ENCODE measurements around the gene TMCO4.
"Not testable (repeated sequence)": the region's sequence is repeated elsewhere in the genome, so short reads cannot be mapped to it uniquely, and the experiment has no call there.

Gene TMCO4

GRCh38 chr1:19644681-19645410, 154.9 kb downstream of the TMCO4 start:
- DNase-seq (ENCODE audit: low spot score in 2 of 2) = no peak

GRCh38 chr1:19644395-19644680, 155.4 kb downstream of the TMCO4 start:
- no peak for DNase-seq (ENCODE audit: low spot score in 2 of 2)
- H3K36me3 Mint-ChIP-seq = peaks cover 3% of the 10 kb centered on the region
- H3K27me3 Mint-ChIP-seq = peaks cover 21% of the 10 kb centered on the region
- H3K4me3 Mint-ChIP-seq = no peak overlapping the region
- H3K9me3 Mint-ChIP-seq = no peaks in the 10 kb centered on the region
- ATAC-seq (ENCODE audit: low read depth) = no peak
- no peak overlapping the region for H3K27ac Mint-ChIP-seq
- H3K4me1 Mint-ChIP-seq = peaks cover 13% of the 10 kb centered on the region

More at GRCh38 chr1:19644681-19645410, 154.9 kb downstream of the TMCO4 start:
- Mint-ChIP-seq H3K27me3 (peaks cover 22% of the 10 kb centered on the region), H3K27ac (peak overlapping the region; percentile 33), H3K4me1 (peaks cover 13% of the 10 kb centered on the region), H3K9me3 (no peaks in the 10 kb centered on the region), H3K4me3 (peak overlapping the region; percentile 92), H3K36me3 (peaks cover 3% of the 10 kb centered on the region)
- ATAC-seq (ENCODE audit: low read depth) = peak; percentile 15

- peak; percentile 84 for ATAC-seq (ENCODE audit: low read depth)
- no peak for DNase-seq (ENCODE audit: low spot score in 2 of 2)
- peak within 1 kb of the TSS; percentile 92 for H3K4me3 Mint-ChIP-seq
- H3K27ac Mint-ChIP-seq = peak within 1 kb of the TSS; percentile 33
- H3K9me3 Mint-ChIP-seq = no peaks in the 10 kb centered on the region
- H3K4me1 Mint-ChIP-seq = peaks cover 13% of the 10 kb centered on the region
- H3K27me3 Mint-ChIP-seq = peaks cover 23% of the 10 kb centered on the region
- peaks cover 3% of the 10 kb centered on the region for H3K36me3 Mint-ChIP-seq
These were observed 155.9 kb downstream of the TMCO4 start, which contains the start of gene NBL1 for GRCh38 chr1:19643602-19644394. Gene NBL1 (plus strand): TSS chr1:19644311. CDS start chr1:19655031, 10,720 bp downstream.

- Mint-ChIP-seq H3K4me1 (peaks cover 13% of the 10 kb centered on the region), H3K9me3 (no peaks in the 10 kb centered on the region), H3K36me3 (peaks cover 3% of the 10 kb centered on the region), H3K27me3 (peaks cover 23% of the 10 kb centered on the region), H3K27ac (no peak overlapping the region), H3K4me3 (peak overlapping the region; percentile 72)
- ATAC-seq (ENCODE audit: low read depth) = no peak
- no peak for DNase-seq (ENCODE audit: low spot score in 2 of 2)
These were observed 156.6 kb downstream of the TMCO4 start for GRCh38 chr1:19643121-19643520.

GRCh38 chr1:19640363-19641316, 159.1 kb downstream of the TMCO4 start:
- no peak overlapping the region for H3K27ac Mint-ChIP-seq
- H3K4me3 Mint-ChIP-seq = no peak overlapping the region
- no peak for ATAC-seq (ENCODE audit: low read depth)
- peaks cover 18% of the 10 kb centered on the region for H3K27me3 Mint-ChIP-seq
- H3K36me3 Mint-ChIP-seq = peaks cover 3% of the 10 kb centered on the region
- no peak for DNase-seq (ENCODE audit: low spot score in 2 of 2)
- H3K9me3 Mint-ChIP-seq = no peaks in the 10 kb centered on the region
- H3K4me1 Mint-ChIP-seq = peaks cover 9% of the 10 kb centered on the region

GRCh38 chr1:19639999-19640362, 159.7 kb downstream of the TMCO4 start:
- Mint-ChIP-seq H3K36me3 (peaks cover 3% of the 10 kb centered on the region), H3K4me1 (peaks cover 9% of the 10 kb centered on the region), H3K27me3 (peaks cover 18% of the 10 kb centered on the region), H3K9me3 (no peaks in the 10 kb centered on the region), H3K27ac (no peak overlapping the region), H3K4me3 (no peak overlapping the region)
- no peak for DNase-seq (ENCODE audit: low spot score in 2 of 2)
- ATAC-seq (ENCODE audit: low read depth) = no peak

GRCh38 chr1:19639228-19639627, 160.5 kb downstream of the TMCO4 start:
- not testable (repeated sequence) for ATAC-seq (ENCODE audit: low read depth); DNase-seq (ENCODE audit: low spot score in 2 of 2); H3K27ac Mint-ChIP-seq; H3K4me1 Mint-ChIP-seq; H3K9me3 Mint-ChIP-seq; H3K4me3 Mint-ChIP-seq; H3K36me3 Mint-ChIP-seq
- peaks cover 15% of the 10 kb centered on the region for H3K27me3 Mint-ChIP-seq

GRCh38 chr1:19637606-19638005, 162.1 kb downstream of the TMCO4 start:
- H3K4me3 Mint-ChIP-seq = no peak overlapping the region
- no peak for ATAC-seq (ENCODE audit: low read depth)
- peaks cover 11% of the 10 kb centered on the region for H3K27me3 Mint-ChIP-seq
- no peak for DNase-seq (ENCODE audit: low spot score in 2 of 2)
- no peaks in the 10 kb centered on the region for H3K9me3 Mint-ChIP-seq
- H3K4me1 Mint-ChIP-seq = no peaks in the 10 kb centered on the region
- H3K36me3 Mint-ChIP-seq = no peaks in the 10 kb centered on the region
- no peak overlapping the region for H3K27ac Mint-ChIP-seq

GRCh38 chr1:19636749-19637148, 163.0 kb downstream of the TMCO4 start:
- not testable (repeated sequence) for ATAC-seq (ENCODE audit: low read depth); H3K27ac Mint-ChIP-seq; H3K9me3 Mint-ChIP-seq; H3K4me1 Mint-ChIP-seq; H3K27me3 Mint-ChIP-seq; H3K36me3 Mint-ChIP-seq; H3K4me3 Mint-ChIP-seq; DNase-seq (ENCODE audit: low spot score in 2 of 2)

GRCh38 chr1:19636065-19636464, 163.7 kb downstream of the TMCO4 start:
- ATAC-seq (ENCODE audit: low read depth) = no peak
- no peak overlapping the region for H3K4me3 Mint-ChIP-seq
- H3K27me3 Mint-ChIP-seq = peaks cover 6% of the 10 kb centered on the region
- no peaks in the 10 kb centered on the region for H3K4me1 Mint-ChIP-seq
- H3K36me3 Mint-ChIP-seq = no peaks in the 10 kb centered on the region
- no peaks in the 10 kb centered on the region for H3K9me3 Mint-ChIP-seq
- no peak for DNase-seq (ENCODE audit: low spot score in 2 of 2)
- no peak overlapping the region for H3K27ac Mint-ChIP-seq

- no peak overlapping the region for H3K4me3 Mint-ChIP-seq
- DNase-seq (ENCODE audit: low spot score in 2 of 2) = no peak
- no peaks in the 10 kb centered on the region for H3K36me3 Mint-ChIP-seq
- no peak overlapping the region for H3K27ac Mint-ChIP-seq
- H3K4me1 Mint-ChIP-seq = no peaks in the 10 kb centered on the region
- peaks cover 4% of the 10 kb centered on the region for H3K27me3 Mint-ChIP-seq
- no peaks in the 10 kb centered on the region for H3K9me3 Mint-ChIP-seq
- no peak for ATAC-seq (ENCODE audit: low read depth)
These were observed 164.1 kb downstream of the TMCO4 start for GRCh38 chr1:19635646-19636045.

GRCh38 chr1:19635064-19635463, 164.7 kb downstream of the TMCO4 start:
- not testable (repeated sequence) for H3K36me3 Mint-ChIP-seq; H3K4me1 Mint-ChIP-seq; H3K27me3 Mint-ChIP-seq; ATAC-seq (ENCODE audit: low read depth); H3K27ac Mint-ChIP-seq; DNase-seq (ENCODE audit: low spot score in 2 of 2); H3K9me3 Mint-ChIP-seq; H3K4me3 Mint-ChIP-seq

- Mint-ChIP-seq H3K27ac (no peak overlapping the region), H3K4me1 (no peaks in the 10 kb centered on the region), H3K9me3 (no peaks in the 10 kb centered on the region), H3K4me3 (no peak overlapping the region), H3K27me3 (no peaks in the 10 kb centered on the region), H3K36me3 (peaks cover 7% of the 10 kb centered on the region)
- DNase-seq (ENCODE audit: low spot score in 2 of 2) = no peak
- no peak for ATAC-seq (ENCODE audit: low read depth)
These were observed 166.6 kb downstream of the TMCO4 start for GRCh38 chr1:19633106-19633505.
